ENCODE results near the gene HTT-AS.

- no peak for TF ChIP-seq POLR2AphosphoS5 (IDR thresholded peaks at IDR 0.05)
- TF ChIP-seq, protein P1, sequence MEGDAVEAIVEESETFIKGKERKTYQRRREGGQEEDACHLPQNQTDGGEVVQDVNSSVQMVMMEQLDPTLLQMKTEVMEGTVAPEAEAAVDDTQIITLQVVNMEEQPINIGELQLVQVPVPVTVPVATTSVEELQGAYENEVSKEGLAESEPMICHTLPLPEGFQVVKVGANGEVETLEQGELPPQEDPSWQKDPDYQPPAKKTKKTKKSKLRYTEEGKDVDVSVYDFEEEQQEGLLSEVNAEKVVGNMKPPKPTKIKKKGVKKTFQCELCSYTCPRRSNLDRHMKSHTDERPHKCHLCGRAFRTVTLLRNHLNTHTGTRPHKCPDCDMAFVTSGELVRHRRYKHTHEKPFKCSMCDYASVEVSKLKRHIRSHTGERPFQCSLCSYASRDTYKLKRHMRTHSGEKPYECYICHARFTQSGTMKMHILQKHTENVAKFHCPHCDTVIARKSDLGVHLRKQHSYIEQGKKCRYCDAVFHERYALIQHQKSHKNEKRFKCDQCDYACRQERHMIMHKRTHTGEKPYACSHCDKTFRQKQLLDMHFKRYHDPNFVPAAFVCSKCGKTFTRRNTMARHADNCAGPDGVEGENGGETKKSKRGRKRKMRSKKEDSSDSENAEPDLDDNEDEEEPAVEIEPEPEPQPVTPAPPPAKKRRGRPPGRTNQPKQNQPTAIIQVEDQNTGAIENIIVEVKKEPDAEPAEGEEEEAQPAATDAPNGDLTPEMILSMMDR (IDR thresholded peaks at IDR 0.05 in 8 of 11, conservative IDR thresholded peaks at IDR 0.05 in 3 of 11): no peak
- TF ChIP-seq POLR2A (IDR thresholded peaks at IDR 0.05): no peak
Measured at GRCh38 chr4:3067473-3068001, 6.8 kb downstream of the HTT-AS start.
